Activated naive CD8-positive, alpha-beta T cell treated with anti-CD3 and anti-CD28 coated beads, Interleukin-2, amount 50 U/mL, for 24 hours (primary cell): ENCODE data around the gene ZBP1.

Source experiments
- ATAC-seq: fragments of 150-1000 bp; cut with Tn5 transposase; one replicate; pipeline ENCODE4 v1.10.0; 2021
- DNase-seq: peaks from one replicate; pipeline ENCODE4 v3.0.0; 2021
- H3K27ac Mint-ChIP-seq: one replicate; pipeline ENCODE4 v1.8.0; 2021; ENCODE audit warnings: mild to moderate bottlenecking, mixed read lengths
- H3K27me3 Mint-ChIP-seq: one replicate; pipeline ENCODE4 v1.8.0; 2021; ENCODE audit warnings: mixed read lengths
- H3K36me3 Mint-ChIP-seq: one replicate; pipeline ENCODE4 v1.8.0; 2021; ENCODE audit warnings: low read depth, mixed read lengths
- H3K4me1 Mint-ChIP-seq: one replicate; pipeline ENCODE4 v1.8.0; 2021; ENCODE audit warnings: mixed read lengths
- H3K4me3 Mint-ChIP-seq: one replicate; pipeline ENCODE4 v1.8.0; 2021; ENCODE audit warnings: mild to moderate bottlenecking, moderate library complexity, mixed read lengths
- H3K9me3 Mint-ChIP-seq: one replicate; pipeline ENCODE4 v1.8.0; 2021; ENCODE audit warnings: mixed read lengths

Gene ZBP1

DNA sequence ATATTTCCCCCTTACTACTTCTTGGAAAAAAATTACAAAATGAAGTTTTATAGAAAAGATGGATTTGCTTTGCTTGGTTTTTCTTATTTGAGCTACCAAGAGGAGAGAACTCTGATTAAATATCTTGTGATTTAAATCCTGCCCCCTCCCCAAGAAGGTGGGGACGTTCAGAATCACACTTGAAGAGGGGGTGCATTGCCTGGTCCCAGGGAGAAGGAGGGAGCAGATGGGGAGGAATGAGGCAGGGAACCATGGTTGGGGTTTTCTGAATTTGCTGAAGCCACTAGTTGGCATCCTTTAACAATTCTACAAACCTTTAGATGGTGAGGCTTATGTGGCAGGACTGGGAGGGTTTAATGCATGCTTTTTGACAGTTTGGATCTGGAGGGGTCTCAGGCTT lies 53.8 kb downstream of the ZBP1 start:
- peaks cover 4% of the 10 kb centered on the region for H3K27me3 Mint-ChIP-seq
- H3K4me3 Mint-ChIP-seq, result no peak overlapping the region
- H3K9me3 Mint-ChIP-seq, result no peaks in the 10 kb centered on the region
- H3K4me1 Mint-ChIP-seq, result no peaks in the 10 kb centered on the region
- DNase-seq, result no peak
- no peak for ATAC-seq
- no peaks in the 10 kb centered on the region for H3K36me3 Mint-ChIP-seq
- H3K27ac Mint-ChIP-seq, result no peak overlapping the region

DNA sequence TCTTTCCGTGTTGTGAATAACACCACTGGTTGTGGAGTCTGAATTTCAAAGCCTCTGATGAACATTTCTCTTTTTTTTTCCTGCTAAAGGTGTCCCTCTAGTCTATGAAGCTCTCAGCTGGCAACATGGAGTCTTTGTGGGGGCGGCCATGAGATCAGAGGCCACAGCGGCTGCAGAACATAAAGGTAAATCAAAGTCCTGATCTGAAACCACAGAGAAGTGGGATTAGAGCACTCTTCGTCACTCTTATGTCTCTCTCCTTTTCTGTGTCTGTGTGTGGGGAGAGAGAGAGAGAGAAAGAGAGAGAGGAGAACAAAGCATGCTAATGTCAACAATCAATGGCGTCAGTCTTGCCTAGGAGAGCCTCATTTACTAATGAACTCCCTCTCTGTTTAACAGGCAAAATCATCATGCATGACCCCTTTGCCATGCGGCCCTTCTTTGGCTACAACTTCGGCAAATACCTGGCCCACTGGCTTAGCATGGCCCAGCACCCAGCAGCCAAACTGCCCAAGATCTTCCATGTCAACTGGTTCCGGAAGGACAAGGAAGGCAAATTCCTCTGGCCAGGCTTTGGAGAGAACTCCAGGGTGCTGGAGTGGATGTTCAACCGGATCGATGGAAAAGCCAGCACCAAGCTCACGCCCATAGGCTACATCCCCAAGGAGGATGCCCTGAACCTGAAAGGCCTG lies 55.1 kb downstream of the ZBP1 start:
- no peak for ATAC-seq
- H3K9me3 Mint-ChIP-seq, result no peaks in the 10 kb centered on the region

DNA sequence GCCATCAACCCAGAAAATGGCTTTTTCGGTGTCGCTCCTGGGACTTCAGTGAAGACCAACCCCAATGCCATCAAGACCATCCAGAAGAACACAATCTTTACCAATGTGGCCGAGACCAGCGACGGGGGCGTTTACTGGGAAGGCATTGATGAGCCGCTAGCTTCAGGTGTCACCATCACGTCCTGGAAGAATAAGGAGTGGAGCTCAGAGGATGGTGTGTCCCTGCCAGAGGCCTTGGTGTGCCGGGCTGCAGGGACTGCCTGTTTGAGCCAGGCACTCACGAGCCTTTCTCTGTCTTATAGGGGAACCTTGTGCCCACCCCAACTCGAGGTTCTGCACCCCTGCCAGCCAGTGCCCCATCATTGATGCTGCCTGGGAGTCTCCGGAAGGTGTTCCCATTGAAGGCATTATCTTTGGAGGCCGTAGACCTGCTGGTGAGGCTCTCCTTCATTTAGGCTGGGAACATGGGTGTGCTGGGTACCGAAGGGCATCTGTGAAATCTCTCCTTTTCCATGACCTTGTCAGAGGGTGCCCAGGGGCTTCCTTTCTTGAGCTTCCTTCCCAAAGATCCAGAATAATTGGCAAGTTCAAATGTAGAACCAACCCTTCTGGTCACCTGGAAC lies 55.9 kb downstream of the ZBP1 start:
- Mint-ChIP-seq H3K27me3 (peaks cover 4% of the 10 kb centered on the region), H3K4me1 (no peaks in the 10 kb centered on the region), H3K36me3 (no peaks in the 10 kb centered on the region), H3K9me3 (no peaks in the 10 kb centered on the region), H3K4me3 (no peak overlapping the region), H3K27ac (no peak overlapping the region)
- ATAC-seq, result no peak
- DNase-seq, result no peak

More for the DNA sequence above, 55.1 kb downstream of the ZBP1 start:
- H3K4me1 Mint-ChIP-seq, result no peaks in the 10 kb centered on the region
- no peaks in the 10 kb centered on the region for H3K36me3 Mint-ChIP-seq
- H3K4me3 Mint-ChIP-seq, result no peak overlapping the region
- H3K27me3 Mint-ChIP-seq, result peaks cover 2% of the 10 kb centered on the region
- H3K27ac Mint-ChIP-seq, result no peak overlapping the region
- DNase-seq, result no peak

- H3K4me3 Mint-ChIP-seq, result no peak overlapping the region
- no peak for DNase-seq
- H3K27ac Mint-ChIP-seq, result no peak overlapping the region
- no peaks in the 10 kb centered on the region for H3K9me3 Mint-ChIP-seq
- no peaks in the 10 kb centered on the region for H3K36me3 Mint-ChIP-seq
- no peak for ATAC-seq
- H3K4me1 Mint-ChIP-seq, result no peaks in the 10 kb centered on the region
- H3K27me3 Mint-ChIP-seq, result peaks cover 6% of the 10 kb centered on the region
Observed at GRCh38 chr20:57563522-57563921, 56.7 kb downstream of the ZBP1 start.

GRCh38 chr20:57562541-57563465 lies 57.4 kb downstream of the ZBP1 start:
- Mint-ChIP-seq H3K4me3 (no peak overlapping the region), H3K9me3 (no peaks in the 10 kb centered on the region), H3K27me3 (peaks cover 6% of the 10 kb centered on the region), H3K36me3 (no peaks in the 10 kb centered on the region), H3K4me1 (no peaks in the 10 kb centered on the region), H3K27ac (no peak overlapping the region)
- DNase-seq, result no peak
- ATAC-seq, result no peak

- H3K9me3 Mint-ChIP-seq, result no peaks in the 10 kb centered on the region
- peaks cover 12% of the 10 kb centered on the region for H3K27me3 Mint-ChIP-seq
- no peak overlapping the region for H3K27ac Mint-ChIP-seq
Observed at GRCh38 chr20:57561356-57562279, 58.6 kb downstream of the ZBP1 start.

DNA sequence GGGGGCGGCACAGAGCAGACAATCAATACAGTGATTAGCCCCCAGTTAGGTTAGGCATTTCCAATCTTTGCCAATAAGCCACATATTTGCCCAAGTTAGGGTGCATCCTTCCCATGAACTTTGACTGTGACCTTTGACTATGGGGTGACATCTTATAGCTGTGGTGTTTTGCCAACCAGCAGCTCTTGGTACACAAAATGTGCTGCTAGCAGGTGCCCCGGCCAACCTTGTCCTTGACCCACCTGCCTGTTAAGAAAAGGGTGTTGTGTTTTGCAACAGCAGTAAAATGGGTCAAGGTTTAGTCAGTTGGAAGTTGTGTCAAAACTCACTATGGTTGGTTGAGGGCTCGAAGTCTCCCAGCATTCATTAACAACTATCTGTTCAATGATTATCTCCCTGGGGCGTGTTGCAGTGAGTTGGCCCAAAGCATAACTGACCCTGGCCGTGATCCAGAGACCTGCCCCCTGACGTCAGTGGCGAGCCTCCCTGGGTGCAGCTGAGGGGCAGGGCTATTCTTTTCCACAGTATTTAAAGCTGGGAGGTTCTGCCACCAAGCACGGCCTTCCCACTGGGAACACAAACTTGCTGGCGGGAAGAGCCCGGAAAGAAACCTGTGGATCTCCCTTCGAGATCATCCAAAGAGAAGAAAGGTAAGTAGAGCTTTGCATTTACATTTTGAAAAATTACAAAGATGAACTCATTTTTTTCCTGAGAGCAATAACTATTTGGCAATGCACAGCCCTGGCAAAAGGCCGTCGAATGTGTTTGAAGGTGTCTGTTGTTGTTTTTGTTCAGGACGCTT lies 59.5 kb downstream of the ZBP1 start, which contains the start of gene PCK1:
Gene PCK1 (plus strand): TSS at position 557 of the 802 bp plus-strand sequence. CDS start 302 bp downstream, outside the sequence.
- Mint-ChIP-seq H3K4me3 (no peak within 1 kb of the TSS), H3K9me3 (no peaks in the 10 kb centered on the region), H3K4me1 (no peaks in the 10 kb centered on the region), H3K27ac (no peak within 1 kb of the TSS), H3K36me3 (no peaks in the 10 kb centered on the region), H3K27me3 (peaks cover 15% of the 10 kb centered on the region)
- DNase-seq (no peak), ATAC-seq (no peak)

More at GRCh38 chr20:57561356-57562279, 58.6 kb downstream of the ZBP1 start:
- no peaks in the 10 kb centered on the region for H3K4me1 Mint-ChIP-seq
- no peaks in the 10 kb centered on the region for H3K36me3 Mint-ChIP-seq
- DNase-seq (no peak), ATAC-seq (no peak)
- H3K4me3 Mint-ChIP-seq, result no peak overlapping the region

DNA sequence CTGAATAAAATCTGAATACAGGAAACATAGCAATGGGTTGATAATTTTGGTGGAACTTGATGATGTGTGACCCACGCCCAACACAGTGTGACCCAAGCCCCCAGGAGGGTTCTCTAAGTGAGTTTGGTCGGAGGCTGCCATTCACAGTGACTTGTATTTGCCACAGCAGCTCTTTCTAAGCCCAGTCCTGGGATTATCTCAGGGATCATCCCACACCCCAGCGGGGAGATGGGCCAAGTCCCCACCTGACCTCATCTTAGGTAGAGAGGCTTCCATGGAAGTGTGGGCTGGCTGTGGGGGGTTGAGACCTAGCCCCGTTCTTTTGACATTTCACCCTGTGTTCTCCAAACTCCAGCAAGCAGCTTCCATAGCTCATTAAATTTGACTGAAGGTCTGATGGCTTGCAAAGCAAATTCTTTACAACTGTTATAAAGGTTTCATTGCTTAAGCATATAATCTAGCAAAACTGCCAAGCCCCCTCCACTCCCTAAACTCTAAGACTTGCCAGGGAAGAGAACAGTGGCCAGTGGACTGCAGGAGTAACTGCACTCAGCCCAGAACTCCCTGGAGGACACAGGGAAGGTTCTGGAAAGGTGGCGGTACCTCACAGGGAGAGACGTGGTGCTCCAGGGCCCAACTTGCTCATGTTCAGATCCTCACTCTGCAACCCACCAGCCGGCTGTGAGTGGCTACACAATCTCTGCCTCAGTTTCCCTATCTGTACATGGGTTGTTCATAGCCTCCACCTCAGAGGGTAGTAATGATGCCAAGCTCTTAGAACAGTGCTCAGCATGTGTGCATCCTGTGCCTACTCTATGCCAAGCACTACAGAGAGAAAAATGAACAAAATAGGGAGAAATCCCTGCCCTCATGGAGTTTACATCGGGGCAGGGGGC lies 60.3 kb downstream of the ZBP1 start:
- H3K27ac Mint-ChIP-seq, result no peak overlapping the region
- no peak overlapping the region for H3K4me3 Mint-ChIP-seq
- DNase-seq (no peak), ATAC-seq (no peak)
- H3K9me3 Mint-ChIP-seq, result no peaks in the 10 kb centered on the region
- peaks cover 17% of the 10 kb centered on the region for H3K27me3 Mint-ChIP-seq
- no peaks in the 10 kb centered on the region for H3K36me3 Mint-ChIP-seq
- no peaks in the 10 kb centered on the region for H3K4me1 Mint-ChIP-seq

GRCh38 chr20:57559289-57559634 lies 61.0 kb downstream of the ZBP1 start:
- no peaks in the 10 kb centered on the region for H3K9me3 Mint-ChIP-seq
- DNase-seq, result no peak
- H3K4me1 Mint-ChIP-seq, result no peaks in the 10 kb centered on the region
- H3K36me3 Mint-ChIP-seq, result no peaks in the 10 kb centered on the region
- ATAC-seq, result no peak
- H3K27ac Mint-ChIP-seq, result no peak overlapping the region
- no peak overlapping the region for H3K4me3 Mint-ChIP-seq
- H3K27me3 Mint-ChIP-seq, result peaks cover 18% of the 10 kb centered on the region

GRCh38 chr20:57558614-57559288 lies 61.5 kb downstream of the ZBP1 start:
- H3K36me3 Mint-ChIP-seq, result no peaks in the 10 kb centered on the region
- peaks cover 18% of the 10 kb centered on the region for H3K27me3 Mint-ChIP-seq
- DNase-seq, result no peak
- no peaks in the 10 kb centered on the region for H3K4me1 Mint-ChIP-seq
- H3K27ac Mint-ChIP-seq, result no peak overlapping the region
- ATAC-seq, result no peak
- no peak overlapping the region for H3K4me3 Mint-ChIP-seq
- no peaks in the 10 kb centered on the region for H3K9me3 Mint-ChIP-seq

DNA sequence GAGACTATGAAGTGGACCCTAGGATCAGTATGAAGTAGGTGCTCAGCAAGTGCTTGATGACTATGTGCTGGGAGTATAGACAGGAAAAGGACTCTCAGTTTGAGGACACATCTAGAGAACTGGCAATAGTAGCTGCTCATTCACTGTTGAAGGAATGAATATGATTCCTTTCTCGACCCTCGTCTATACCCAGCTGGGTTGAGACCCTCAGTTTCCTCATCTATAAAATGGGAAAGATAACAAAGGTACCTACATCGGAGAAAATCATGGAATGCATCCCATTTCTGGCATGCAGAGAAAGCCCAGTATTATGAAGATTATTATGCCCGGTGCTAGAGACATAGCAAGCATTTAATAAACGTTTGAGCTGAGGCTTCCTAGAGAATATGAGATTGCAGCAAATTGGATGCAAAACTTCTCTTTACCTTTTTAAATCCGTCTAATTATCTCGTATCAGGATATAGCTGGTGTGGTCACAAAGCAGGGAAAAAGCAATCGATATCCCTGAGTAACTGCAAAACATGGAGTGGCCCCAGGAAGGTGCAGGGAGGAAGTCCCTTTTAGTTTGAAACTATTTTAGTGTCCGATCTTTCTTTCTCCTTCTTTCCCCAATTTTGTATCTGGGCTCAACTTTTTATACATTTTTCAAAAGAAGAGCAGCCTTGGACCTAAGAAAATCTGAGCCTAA lies 62.2 kb downstream of the ZBP1 start:
- Mint-ChIP-seq H3K27ac (no peak overlapping the region), H3K9me3 (no peaks in the 10 kb centered on the region), H3K4me3 (no peak overlapping the region), H3K36me3 (no peaks in the 10 kb centered on the region), H3K27me3 (peaks cover 18% of the 10 kb centered on the region), H3K4me1 (no peaks in the 10 kb centered on the region)
- DNase-seq (no peak), ATAC-seq (no peak)

GRCh38 chr20:57556980-57557274 lies 63.3 kb downstream of the ZBP1 start:
- Mint-ChIP-seq H3K9me3 (no peaks in the 10 kb centered on the region), H3K36me3 (no peaks in the 10 kb centered on the region), H3K27me3 (peaks cover 18% of the 10 kb centered on the region), H3K4me3 (no peak overlapping the region), H3K4me1 (no peaks in the 10 kb centered on the region), H3K27ac (no peak overlapping the region)
- ATAC-seq, result no peak
- no peak for DNase-seq
